Liver (tissue), 9 donors: ENCODE measurements around the gene DNAH8. TPM values are rescaled to one million over a fixed set of nuclear protein-coding genes. Genes with fewer than 3 reads are reported as not detected.

Experiments used
- DNase-seq: peaks from one replicate; pipeline ENCODE4 v3.0.0-alpha.2; 2017; ENCODE audit warnings: low spot score
- H3K27ac ChIP-seq, 2 donors: one replicate each; pipeline ENCODE4 v1.7.0; 2013; ENCODE audit warnings: inconsistent platforms in 2 of 2, low read length in 2 of 2, control low read depth in 1 of 2, low read depth in 1 of 2, mild to moderate bottlenecking in 1 of 2
- H3K27me3 ChIP-seq, 4 donors: one replicate each; pipeline versions ENCODE4 v1.6.1 to v1.7.0; 2013; ENCODE audit warnings: low read length in 3 of 4, inconsistent platforms in 1 of 4, mild to moderate bottlenecking in 1 of 4, moderate library complexity in 1 of 4; ENCODE audit not compliant: control insufficient read depth in 4 of 4, insufficient read depth in 4 of 4
- H3K36me3 ChIP-seq, 4 donors: one replicate each; pipeline versions ENCODE4 v1.6.1 to v1.7.0; 2013; ENCODE audit warnings: low read length in 3 of 4, mild to moderate bottlenecking in 3 of 4, low read depth in 1 of 4, moderate library complexity in 1 of 4; ENCODE audit not compliant: control insufficient read depth in 4 of 4, insufficient read depth in 3 of 4
- H3K4me1 ChIP-seq, 4 donors: one replicate each; pipeline versions ENCODE4 v1.6.1 to v1.7.0; 2013; ENCODE audit warnings: low read length in 3 of 4, mild to moderate bottlenecking in 3 of 4, moderate library complexity in 1 of 4; ENCODE audit not compliant: control insufficient read depth in 4 of 4, insufficient read depth in 4 of 4
- H3K4me3 ChIP-seq, 3 donors: one replicate each; pipeline versions ENCODE4 v1.6.1 to v1.7.0; 2013; ENCODE audit warnings: low read length in 3 of 3, control low read depth in 1 of 3, low read depth in 1 of 3, mild to moderate bottlenecking in 1 of 3
- H3K9ac ChIP-seq, 2 donors: one replicate each; pipeline ENCODE4 v1.7.0; 2013; ENCODE audit warnings: low read length in 2 of 2, mild to moderate bottlenecking in 2 of 2, moderate library complexity in 2 of 2, control low read depth in 1 of 2, low read depth in 1 of 2
- H3K9me3 ChIP-seq, 4 donors: one replicate each; pipeline versions ENCODE4 v1.6.1 to v1.7.0; 2013; ENCODE audit warnings: low read length in 3 of 4; ENCODE audit not compliant: control insufficient read depth in 4 of 4
- ATF3 ChIP-seq: IDR thresholded peaks from 2 replicates; pipeline ENCODE4 v1.6.1; 2016; ENCODE audit warnings: antibody characterized with exemption
- EGR1 ChIP-seq, 2 donors: IDR thresholded peaks; 2 replicates each; pipeline ENCODE4 v1.6.1; 2016 to 2018; ENCODE audit warnings: antibody characterized with exemption in 2 of 2, low read depth in 2 of 2
- FOXA1 ChIP-seq: IDR thresholded peaks from 2 replicates; pipeline ENCODE4 v1.6.1; 2016; ENCODE audit warnings: antibody characterized with exemption
- FOXA2 ChIP-seq: IDR thresholded peaks from 2 replicates; pipeline ENCODE4 v1.6.1; 2016; ENCODE audit warnings: antibody characterized with exemption
- GABPA ChIP-seq, 2 donors: IDR thresholded peaks in 1 of 2; conservative IDR thresholded peaks in 1 of 2; 2 replicates each; pipeline ENCODE4 v1.6.1; 2016; ENCODE audit warnings: antibody characterized with exemption in 2 of 2, mild to moderate bottlenecking in 1 of 2, moderate library complexity in 1 of 2
- HNF4A ChIP-seq, 2 donors: conservative IDR thresholded peaks; 2 replicates each; pipeline ENCODE4 v1.6.1; 2016; ENCODE audit warnings: antibody characterized with exemption in 2 of 2, mild to moderate bottlenecking in 2 of 2
- HNF4G ChIP-seq: IDR thresholded peaks from 2 replicates; pipeline ENCODE4 v1.6.1; 2016; ENCODE audit warnings: antibody characterized with exemption
- JUND ChIP-seq, 2 donors: IDR thresholded peaks; 2 replicates each; pipeline ENCODE4 v1.6.1; 2016; ENCODE audit warnings: antibody characterized with exemption in 2 of 2
- MAX ChIP-seq: IDR thresholded peaks from 2 replicates; pipeline ENCODE4 v1.6.1; 2016; ENCODE audit warnings: antibody characterized with exemption
- NR2F2 ChIP-seq: IDR thresholded peaks from 2 replicates; pipeline ENCODE4 v1.6.1; 2016; ENCODE audit warnings: antibody characterized with exemption
- RAD21 ChIP-seq, 2 donors: IDR thresholded peaks; 2 replicates each; pipeline ENCODE4 v1.6.1; 2016; ENCODE audit warnings: antibody characterized with exemption in 2 of 2, mild to moderate bottlenecking in 2 of 2
- REST ChIP-seq: IDR thresholded peaks from 2 replicates; pipeline ENCODE4 v1.6.1; 2016; ENCODE audit warnings: antibody characterized with exemption, mild to moderate bottlenecking
- RXRA ChIP-seq, 2 donors: IDR thresholded peaks; 2 replicates each; pipeline ENCODE4 v1.6.1; 2017 to 2018; ENCODE audit warnings: antibody characterized with exemption in 2 of 2, mild to moderate bottlenecking in 1 of 2
- SP1 ChIP-seq: IDR thresholded peaks from 2 replicates; pipeline ENCODE4 v1.6.1; 2018; ENCODE audit warnings: antibody characterized with exemption, mild to moderate bottlenecking
- TAF1 ChIP-seq: conservative IDR thresholded peaks from 2 replicates; pipeline ENCODE4 v1.6.1; 2016; ENCODE audit warnings: antibody characterized with exemption, mild to moderate bottlenecking
- YY1 ChIP-seq: IDR thresholded peaks from 2 replicates; pipeline ENCODE4 v1.6.1; 2016; ENCODE audit warnings: antibody characterized with exemption, mild to moderate bottlenecking
- ZBTB33 ChIP-seq: IDR thresholded peaks from 2 replicates; pipeline ENCODE4 v1.6.1; 2016; ENCODE audit warnings: antibody characterized with exemption
- WGBS: extraction: QIAGEN DNeasy Blood & Tissue Kit; methylation state at CpG from one replicate; pipeline ENCODE4 v1.1.7; 2013; 5-methylcytosine and 5-hydroxymethylcytosine counted together
- polyA plus RNA-seq, 2 donors: library from polyadenylated mRNA; stranded (reverse) in 1 of 2; unstranded in 1 of 2; fragments of 200-250 nt in 1 of 2; fragments of >200 nt in 1 of 2; fragmentation: Nextera tagmentation in 1 of 2; extraction: Ambion mirVana in 1 of 2; gene quantifications; one replicate each; pipeline versions ENCODE4 v1.2.1 to v1.2.3, GENCODE V29; 2013 to 2015
- total RNA-seq, 2 donors: library from RNA; depleted of rRNA; stranded (reverse); fragments of >200 nt; gene quantifications; one replicate each; pipeline ENCODE4 v1.2.3, GENCODE V29; 2014
- donor health status: healthy.
- donor health status: healthy.
- donor health status: healthy.
- donor health status: healthy.
- donor health status: healthy.

The DNAH8 gene
- total and polyA plus RNA-seq, 4 donors: under 0.01 to 0.05 TPM; not detected in 2

GRCh38 chr6:38982470-38982869 lies 267.4 kb downstream of the DNAH8 start (continued):
- TF ChIP-seq MAX (no peak), HNF4G (no peak)

- Histone ChIP-seq H3K27me3 (peaks cover 0 to 16% (median 3%) of the 10 kb centered on the region in 4 donors), H3K27ac (no peak overlapping the region), H3K4me1 (peaks cover 0 to 1% (median 0%) of the 10 kb centered on the region in 4 donors), H3K9me3 (no peaks in the 10 kb centered on the region), H3K36me3 (no peaks in the 10 kb centered on the region), H3K4me3 (no peak overlapping the region), H3K9ac (no peak overlapping the region)
- 90% methylated on average over 3 of the region's 3 CpGs for WGBS
- no peak for TF ChIP-seq FOXA1
- TF ChIP-seq HNF4G: no peak
- no peak for TF ChIP-seq REST
- no peak for TF ChIP-seq GABPA (IDR thresholded peaks at IDR 0.05 in 1 of 2, conservative IDR thresholded peaks at IDR 0.05 in 1 of 2)
- TF ChIP-seq ZBTB33: no peak
- TF ChIP-seq HNF4A (conservative IDR thresholded peaks at IDR 0.05): no peak
- TF ChIP-seq SP1: no peak
- TF ChIP-seq NR2F2: no peak
- TF ChIP-seq FOXA2: no peak
- DNase-seq: no peak
Measured at GRCh38 chr6:38984723-38985122, 269.6 kb downstream of the DNAH8 start.

- Histone ChIP-seq H3K9me3 (no peaks in the 10 kb centered on the region), H3K36me3 (no peaks in the 10 kb centered on the region), H3K27me3 (peaks cover 0 to 16% (median 1%) of the 10 kb centered on the region in 4 donors), H3K9ac (no peak overlapping the region), H3K4me3 (no peak overlapping the region), H3K27ac (no peak overlapping the region), H3K4me1 (peaks cover 0 to 1% (median 0%) of the 10 kb centered on the region in 4 donors)
- WGBS: 88% methylated on average over 3 of the region's 3 CpGs
- TF ChIP-seq FOXA2 (no peak), TAF1 (no peak), SP1 (no peak), YY1 (no peak), EGR1 (IDR thresholded peaks at IDR 0.05; ENCODE audit: low read depth in 2 of 2) (no peak), REST (no peak), FOXA1 (no peak), GABPA (IDR thresholded peaks at IDR 0.05 in 1 of 2, conservative IDR thresholded peaks at IDR 0.05 in 1 of 2) (no peak), JUND (IDR thresholded peaks at IDR 0.05) (no peak), RAD21 (IDR thresholded peaks at IDR 0.05) (no peak), ATF3 (no peak), RXRA (IDR thresholded peaks at IDR 0.05) (no peak), HNF4A (conservative IDR thresholded peaks at IDR 0.05) (no peak), MAX (no peak), NR2F2 (no peak)
- no peak for DNase-seq
Measured at GRCh38 chr6:38985839-38986238, 270.7 kb downstream of the DNAH8 start.
